ENCODE data around the gene CLASP1.

GRCh38 chr2:121595012-121595891 lies 54.0 kb downstream of the CLASP1 start:
- no peak for TF ChIP-seq POLR2A (IDR thresholded peaks at IDR 0.05)
- TF ChIP-seq CTCF (IDR thresholded peaks at IDR 0.05): no peak
- no peak for TF ChIP-seq POLR2AphosphoS5 (IDR thresholded peaks at IDR 0.05)
- no peak for TF ChIP-seq EP300 (IDR thresholded peaks at IDR 0.05)

Measured in stomach (tissue), 4 donors.